ENCODE data around the gene CHN2.
"Not testable (repeated sequence)": the region's sequence is repeated elsewhere in the genome, so short reads cannot be mapped to it uniquely, and the experiment has no call there.

Gene CHN2

GRCh38 chr7:29255906-29256692 is 61.5 kb downstream of the CHN2 start:
- no peak for DNase-seq (ENCODE audit: low read depth in 2 of 2)

GRCh38 chr7:29256693-29257002 is 62.1 kb downstream of the CHN2 start:
- no peak for DNase-seq (ENCODE audit: low read depth in 2 of 2)

DNA sequence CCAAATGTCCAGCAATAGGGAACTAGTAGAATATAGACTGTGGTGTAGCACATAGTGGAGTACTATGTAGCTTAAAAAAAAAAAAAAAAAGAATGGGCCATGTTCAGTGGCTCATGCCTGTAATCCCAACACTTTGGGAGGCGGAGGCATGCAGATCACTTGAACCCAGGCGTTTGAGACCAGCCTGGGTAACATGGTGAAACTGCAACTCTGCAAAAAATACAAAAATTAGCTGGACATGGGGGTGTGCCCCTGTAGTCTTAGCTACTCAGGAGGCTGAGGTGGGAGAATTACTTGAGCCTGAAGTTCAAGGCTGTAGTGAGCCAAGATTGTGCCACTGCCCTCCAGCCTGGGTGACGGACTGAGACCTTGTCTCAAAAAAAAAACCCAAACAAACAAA is 64.4 kb downstream of the CHN2 start:
- DNase-seq (ENCODE audit: low read depth in 2 of 2) = no peak

DNA sequence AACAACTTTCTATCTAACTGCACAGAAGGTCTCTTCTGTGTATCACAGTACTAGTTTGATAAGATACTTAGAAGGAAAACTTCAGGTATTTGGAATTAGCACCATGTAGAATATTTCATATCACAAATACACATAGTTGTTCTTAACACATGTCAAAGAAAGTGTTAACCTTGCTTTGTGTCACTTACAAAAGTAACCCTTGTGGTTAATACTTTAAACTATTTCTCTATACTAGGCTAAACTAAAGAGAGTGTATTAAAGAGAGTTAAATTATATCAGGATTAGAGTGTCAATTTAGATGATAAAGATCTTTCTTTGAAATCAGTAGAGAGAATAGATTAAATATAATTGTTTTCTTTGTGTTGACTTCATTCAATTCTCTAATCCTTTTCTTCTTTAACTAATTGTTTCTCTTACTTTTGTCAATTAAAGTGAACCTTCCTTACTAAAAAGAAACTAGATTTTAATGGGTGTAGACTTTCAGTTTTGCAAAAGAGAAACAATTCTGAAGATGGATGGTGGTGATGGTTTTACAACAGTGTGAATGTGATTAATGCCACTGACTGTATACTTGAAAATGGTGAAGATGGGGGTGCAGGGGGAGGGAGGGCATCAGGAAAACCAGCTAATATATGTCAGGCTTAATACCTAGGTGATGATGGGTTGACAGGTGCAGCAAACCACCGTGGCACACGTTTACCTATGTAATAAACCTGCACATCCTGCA is 67.8 kb downstream of the CHN2 start:
- DNase-seq (ENCODE audit: low read depth in 2 of 2) = no peak

DNA sequence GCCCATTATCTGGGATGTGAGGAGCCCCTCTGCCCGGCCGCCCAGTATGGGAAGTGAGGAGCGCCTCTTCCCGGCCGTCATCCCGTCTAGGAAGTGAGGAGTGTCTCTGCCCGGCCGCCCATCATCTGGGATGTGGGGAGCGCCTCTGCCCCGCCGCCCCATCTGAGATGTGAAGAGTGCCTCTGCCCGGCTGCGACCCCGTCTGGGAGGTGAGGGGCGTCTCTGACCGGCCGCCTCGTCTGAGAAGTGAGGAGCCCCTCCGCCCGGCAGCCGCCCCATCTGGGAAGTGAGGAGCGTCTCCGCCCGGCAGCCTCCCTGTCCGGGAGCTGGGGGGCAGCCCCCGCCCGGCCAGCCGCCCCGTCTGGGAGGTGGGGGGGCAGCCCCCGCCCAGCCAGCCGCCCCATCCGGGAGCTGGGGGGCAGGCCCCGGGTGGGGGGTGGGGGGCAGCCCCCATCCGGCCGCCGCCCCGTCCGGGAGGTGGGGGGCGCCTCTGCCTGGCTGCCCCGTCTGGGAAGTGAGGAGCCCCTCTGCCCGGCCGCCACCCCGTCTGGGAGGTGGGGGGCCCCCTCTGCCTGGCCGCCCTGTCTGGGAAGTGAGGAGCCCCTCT is 69.1 kb downstream of the CHN2 start:
- DNase-seq (ENCODE audit: low read depth in 2 of 2) = not testable (repeated sequence)

GRCh38 chr7:29265208-29265923 is 70.8 kb downstream of the CHN2 start:
- DNase-seq (ENCODE audit: low read depth in 2 of 2) = no peak

DNA sequence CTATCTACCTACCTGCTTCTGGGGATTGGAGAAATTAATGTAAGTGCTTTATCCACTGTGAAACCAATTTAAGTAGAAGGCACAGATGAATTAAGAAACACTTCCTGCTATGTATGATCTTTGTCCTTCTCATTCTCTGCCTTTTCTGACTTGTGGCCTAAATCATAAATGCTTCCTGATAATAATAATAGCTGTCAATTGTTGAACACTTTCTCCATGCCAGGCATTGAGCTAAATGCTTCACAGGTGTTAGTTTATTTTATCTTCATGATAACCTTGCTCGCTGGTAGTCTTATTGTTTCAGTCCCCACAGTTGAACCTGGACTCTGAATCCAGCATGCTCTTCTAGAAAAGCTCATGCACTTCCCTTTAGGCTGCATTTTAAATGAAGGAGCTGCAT is 75.4 kb downstream of the CHN2 start:
- DNase-seq (ENCODE audit: low read depth in 2 of 2) = no peak

GRCh38 chr7:29270594-29271318 is 76.2 kb downstream of the CHN2 start:
- DNase-seq (ENCODE audit: low read depth in 2 of 2) = no peak

- no peak for DNase-seq (ENCODE audit: low read depth in 2 of 2)
These were observed 76.7 kb downstream of the CHN2 start for GRCh38 chr7:29271319-29271658.

DNA sequence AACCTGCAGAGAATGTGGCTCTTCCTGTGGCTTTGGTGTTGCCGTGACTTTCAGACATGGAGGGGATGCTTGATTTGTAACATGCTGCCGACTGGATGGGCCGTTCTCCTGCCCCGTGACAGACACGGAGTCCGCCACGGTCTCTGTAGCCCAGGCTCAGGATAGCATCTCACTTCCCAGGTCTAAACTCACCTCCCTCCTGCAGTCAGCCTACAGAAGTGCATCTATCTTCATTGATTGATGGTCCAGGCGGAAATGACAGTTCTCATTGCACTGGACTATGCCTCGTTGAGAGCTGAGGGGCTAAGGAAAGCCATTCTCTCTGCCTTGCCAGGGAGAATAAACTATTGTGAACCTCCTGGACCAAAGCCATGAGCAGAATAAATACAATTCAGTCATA is 77.5 kb downstream of the CHN2 start:
- no peak for DNase-seq (ENCODE audit: low read depth in 2 of 2)

GRCh38 chr7:29274146-29275017 is 79.8 kb downstream of the CHN2 start:
- no peak for DNase-seq (ENCODE audit: low read depth in 2 of 2)

GRCh38 chr7:29275018-29275318 is 80.4 kb downstream of the CHN2 start:
- no peak for DNase-seq (ENCODE audit: low read depth in 2 of 2)

DNA sequence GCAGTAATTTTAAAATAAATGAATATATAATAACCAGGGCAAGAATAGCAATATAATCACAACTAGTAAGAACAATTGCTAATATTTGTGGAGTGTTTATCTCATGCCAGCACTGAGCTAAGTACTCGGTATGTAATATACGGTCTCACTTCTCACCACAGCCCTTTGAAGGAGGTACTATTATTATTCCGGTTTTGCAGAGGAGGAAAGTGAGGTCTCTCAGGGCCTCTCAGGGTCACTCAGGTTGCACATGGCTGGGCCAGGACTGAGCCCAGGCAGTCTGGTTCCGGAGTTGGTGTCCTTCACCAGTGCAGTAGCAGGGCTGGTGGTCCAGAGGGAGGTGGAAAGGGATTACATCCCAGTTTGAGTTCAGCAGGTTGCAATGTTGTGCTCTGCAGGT is 80.9 kb downstream of the CHN2 start:
- no peak for DNase-seq (ENCODE audit: low read depth in 2 of 2)

DNA sequence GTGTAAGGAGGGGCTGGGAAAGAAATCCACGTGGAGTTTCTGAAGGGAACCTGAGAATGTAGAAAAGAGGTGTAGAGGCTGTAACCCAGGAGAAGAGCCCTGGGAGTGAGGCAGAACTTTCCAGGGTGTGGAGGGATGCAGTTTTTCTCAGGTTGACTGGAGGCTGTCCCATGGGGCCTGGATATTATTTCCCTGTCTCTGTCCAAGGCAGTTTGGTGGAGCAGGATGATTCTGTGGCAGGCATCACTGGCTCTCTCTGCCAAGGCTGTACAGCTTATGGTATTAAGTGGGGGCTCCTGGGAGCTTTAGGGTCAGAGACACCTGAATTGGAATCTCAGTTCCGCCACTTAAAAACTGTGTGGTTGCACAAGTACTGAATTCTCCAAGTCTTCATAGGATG is 81.6 kb downstream of the CHN2 start:
- no peak for DNase-seq (ENCODE audit: low read depth in 2 of 2)

GRCh38 chr7:29276806-29277205 is 82.2 kb downstream of the CHN2 start:
- no peak for DNase-seq (ENCODE audit: low read depth in 2 of 2)

GRCh38 chr7:29277436-29278215 is 83.1 kb downstream of the CHN2 start:
- DNase-seq (ENCODE audit: low read depth in 2 of 2) = no peak

DNA sequence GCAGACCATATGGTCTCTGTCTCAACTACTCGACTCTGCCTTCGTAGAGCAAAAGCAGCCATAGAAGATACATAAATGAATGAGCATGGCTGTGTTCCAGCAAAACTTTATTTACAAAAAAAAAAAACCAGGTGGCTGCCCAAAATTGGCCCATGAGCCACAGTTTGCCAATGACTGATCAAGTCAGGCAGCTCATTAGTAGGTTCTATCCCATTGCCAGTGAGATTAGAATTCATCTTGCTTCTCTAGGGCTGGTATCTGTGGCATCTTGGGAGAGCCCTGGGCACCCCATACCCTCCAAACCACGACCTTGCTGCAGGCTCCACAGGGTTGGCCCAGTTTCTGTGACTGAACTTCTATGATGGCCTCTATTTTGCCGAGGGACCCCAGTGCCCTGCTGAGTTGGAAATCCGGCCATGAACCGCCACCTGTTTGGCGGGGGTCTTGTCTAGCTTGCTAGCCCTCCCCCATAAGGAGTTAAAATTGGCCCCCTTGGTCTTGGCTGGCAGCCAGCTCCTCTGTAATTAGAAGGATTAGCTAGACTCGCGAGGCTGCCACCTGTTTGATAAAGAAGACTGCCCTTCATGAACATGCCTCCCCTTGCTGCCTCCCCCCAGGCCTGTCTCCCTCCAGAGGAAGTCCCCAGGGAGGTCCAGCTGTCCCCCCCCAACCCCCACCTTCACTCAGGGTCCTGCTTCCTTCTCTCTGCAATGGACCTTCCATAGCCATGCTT is 83.9 kb downstream of the CHN2 start:
- DNase-seq (ENCODE audit: low read depth in 2 of 2) = no peak

- DNase-seq (ENCODE audit: low read depth in 2 of 2) = no peak
These were observed 87.4 kb downstream of the CHN2 start for GRCh38 chr7:29281782-29282541.
